IMR-90 (cell line): ENCODE data around the gene RABGGTA. TPM values are rescaled to one million over a fixed set of nuclear protein-coding genes. Genes with fewer than 3 reads are reported as not detected.

ENCODE experiments used
- ATAC-seq: fragments of 200-7000 bp; cut with Tn5 transposase; 2 replicates; pipeline ENCODE4 v1.9.1; 2020; ENCODE audit warnings: low read depth, mild to moderate bottlenecking, moderate library complexity
- BruUV-seq: library from RNA; stranded (reverse); fragments of 400-500 nt; replicated peaks from 2 replicates; lab custom pipeline; 2021; lab: Mats Ljungman, UMichigan
- CTCF ChIA-PET: fragments of 300-600 bp; formaldehyde crosslinking; extraction: SDS; loops from one replicate; lab custom pipeline; 2021; ENCODE audit warnings: antibody characterized with exemption; lab: Yijun Ruan, JAX
- POLR2A ChIA-PET: fragments of 300-600 bp; sonication (Branson Sonifier 250); formaldehyde crosslinking; loops from one replicate; lab custom pipeline; 2022; ENCODE audit warnings: antibody characterized with exemption; ENCODE audit not compliant: unreplicated experiment; lab: Charles Lee
- DNase-seq: peaks from one replicate; pipeline ENCODE4 v3.0.0; 2013
- H2AFZ ChIP-seq: replicated peaks from 2 replicates; pipeline ENCODE3; 2013; ENCODE audit warnings: low read length, mild to moderate bottlenecking; ENCODE audit not compliant: poor library complexity
- H2AK5ac ChIP-seq: 2 replicates; pipeline ENCODE4 v1.6.1; 2013; ENCODE audit warnings: low read depth, low read length, inconsistent platforms
- H2AK9ac ChIP-seq: replicated peaks from 2 replicates; pipeline ENCODE3; 2013; ENCODE audit warnings: mild to moderate bottlenecking, low read depth, low read length, moderate library complexity; ENCODE audit not compliant: poor library complexity
- H2BK120ac ChIP-seq: 2 replicates; pipeline ENCODE4 v1.6.1; 2013; ENCODE audit warnings: low read depth, low read length, inconsistent platforms
- H2BK15ac ChIP-seq: 3 replicates; pipeline ENCODE4 v1.6.1; 2013; ENCODE audit warnings: low read depth, low read length, inconsistent platforms
- H2BK20ac ChIP-seq: 2 replicates; pipeline ENCODE4 v1.6.1; 2013; ENCODE audit warnings: low read depth, mild to moderate bottlenecking, inconsistent platforms, low read length, moderate library complexity
- H2BK5ac ChIP-seq: 2 replicates; pipeline ENCODE4 v1.6.1; 2013; ENCODE audit warnings: mild to moderate bottlenecking, low read depth, low read length, inconsistent platforms; ENCODE audit not compliant: poor library complexity, severe bottlenecking
- H3K14ac ChIP-seq: replicated peaks from 2 replicates; pipeline ENCODE4 v1.6.1; 2013; ENCODE audit warnings: low read depth, low read length, inconsistent platforms
- H3K18ac ChIP-seq: 2 replicates; pipeline ENCODE4 v1.6.1; 2013; ENCODE audit warnings: low read depth, low read length, control low read depth
- H3K23ac ChIP-seq: 2 replicates; pipeline ENCODE4 v1.6.1; 2013; ENCODE audit warnings: low read depth, low read length, inconsistent platforms
- H3K27ac ChIP-seq: 2 replicates; pipeline ENCODE4 v1.5.1; 2013; ENCODE audit warnings: mild to moderate bottlenecking, control low read depth, low read length; ENCODE audit not compliant: insufficient read depth
- H3K27me3 ChIP-seq: 2 replicates; pipeline ENCODE4 v1.6.1; 2013; ENCODE audit warnings: low read length; ENCODE audit not compliant: control insufficient read depth, insufficient read depth
- H3K36me3 ChIP-seq: 2 replicates; pipeline ENCODE4 v1.6.1; 2013; ENCODE audit warnings: low read length, mixed read lengths; ENCODE audit not compliant: control insufficient read depth, insufficient read depth
- H3K4ac ChIP-seq: 2 replicates; pipeline ENCODE4 v1.6.1; 2013; ENCODE audit warnings: low read depth, low read length, inconsistent platforms
- H3K4me1 ChIP-seq: 2 replicates; pipeline ENCODE4 v1.6.1; 2013; ENCODE audit warnings: low read length, mixed read lengths; ENCODE audit not compliant: control insufficient read depth, insufficient read depth
- H3K4me2 ChIP-seq: 2 replicates; pipeline ENCODE4 v1.6.1; 2013; ENCODE audit warnings: low read depth, mild to moderate bottlenecking, control low read depth, low read length, moderate library complexity
- H3K4me3 ChIP-seq: 2 replicates; pipeline ENCODE4 v1.5.1; 2013; ENCODE audit warnings: low read depth, mild to moderate bottlenecking, control low read depth, low read length, moderate library complexity; ENCODE audit not compliant: insufficient read depth
- H3K56ac ChIP-seq: 2 replicates; pipeline ENCODE4 v1.6.1; 2013; ENCODE audit warnings: low read length, inconsistent platforms; ENCODE audit not compliant: insufficient read depth; ENCODE audit errors: extremely low read depth
- H3K79me1 ChIP-seq, 2 experiments: 2 replicates each; pipeline ENCODE4 v1.6.1; 2013; ENCODE audit warnings: low read length in 2 of 2, inconsistent platforms in 1 of 2, low read depth in 1 of 2
- H3K9ac ChIP-seq: 2 replicates; pipeline ENCODE4 v1.6.1; 2013; ENCODE audit warnings: low read depth, low read length, control low read depth
- H3K9me1 ChIP-seq: 2 replicates; pipeline ENCODE4 v1.6.1; 2013; ENCODE audit warnings: low read length, inconsistent platforms; ENCODE audit not compliant: insufficient read depth
- H3K9me3 ChIP-seq: 2 replicates; pipeline ENCODE4 v1.6.1; 2013; ENCODE audit warnings: low read length; ENCODE audit not compliant: control insufficient read depth, insufficient read depth
- H4K20me1 ChIP-seq: 2 replicates; pipeline ENCODE4 v1.6.1; 2013; ENCODE audit warnings: low read length, inconsistent platforms; ENCODE audit not compliant: insufficient read depth
- H4K5ac ChIP-seq: 2 replicates; pipeline ENCODE4 v1.6.1; 2013; ENCODE audit warnings: mild to moderate bottlenecking, low read depth, low read length, control low read depth
- H4K8ac ChIP-seq, 2 experiments: 2 replicates each; pipeline ENCODE4 v1.6.1; 2013; ENCODE audit warnings: low read depth in 2 of 2, low read length in 2 of 2, control low read depth in 1 of 2, inconsistent platforms in 1 of 2
- H4K91ac ChIP-seq: 2 replicates; pipeline ENCODE4 v1.6.1; 2013; ENCODE audit warnings: low read depth, low read length, inconsistent platforms; ENCODE audit not compliant: insufficient read depth
- CEBPB ChIP-seq: IDR thresholded peaks from 2 replicates; pipeline ENCODE4 v1.6.1; 2012; ENCODE audit warnings: low read depth, low read length, improper control_type of control experiment
- FOS ChIP-seq: fragments of 150-350 bp; IDR thresholded peaks from 2 replicates; pipeline ENCODE4 v1.6.1; 2016; ENCODE audit warnings: low read depth, low read length
- WGBS, 2 experiments: methylation state at CpG; one replicate each; pipeline versions ENCODE4 v1.1.5 to v1.1.7; 2013; ENCODE audit warnings: missing lambda C conversion rate in 2 of 2; ENCODE audit not compliant: insufficient read length in 1 of 2; ENCODE audit errors: extremely low coverage in 2 of 2; 5-methylcytosine and 5-hydroxymethylcytosine counted together
- dilution Hi-C: fragments of 300-500 bp; cut with HindIII; formaldehyde crosslinking; loops from one replicate; pipeline ENCODE4 v1.14.3; 2018; ENCODE audit warnings: low sequenced_read_pairs; ENCODE audit not compliant: unreplicated experiment
- in situ Hi-C: fragments of 300-500 bp; cut with MboI; formaldehyde crosslinking; loops from 3 replicates; pipeline ENCODE4 v1.14.3; 2019; ENCODE audit warnings: low sequenced_read_pairs, inconsistent platforms, mixed read lengths
- intact Hi-C: fragments of 100-400 bp; cut with micrococcal nuclease; formaldehyde crosslinking; loops from 2 replicates; pipeline ENCODE4 v1.10.0; 2022
- polyA plus RNA-seq, 3 experiments: library from polyadenylated mRNA; depleted of rRNA; stranded (reverse); fragments of >200 nt; gene quantifications; 2 replicates each; pipeline ENCODE4 v1.2.3, GENCODE V29; 2012; ENCODE audit warnings: low replicate concordance in 1 of 3
- total RNA-seq: library from RNA; depleted of rRNA; stranded (reverse); fragments of >200 nt; gene quantifications from 2 replicates; pipeline ENCODE4 v1.2.3, GENCODE V29; 2012

RABGGTA gene
- total and polyA plus RNA-seq, 2 of the 4 experiments (the other 2 are of a cell fraction): 25.6 to 55.6 TPM

GRCh38 chr14:24311837-24312615, 40.6 kb upstream of the RABGGTA start:
- peaks cover 7% of the 10 kb centered on the region; the same call in 1 of the 2 replicates for H3K9me1 ChIP-seq
- DNase-seq (no peak), ATAC-seq (no peak)
- H3K27ac ChIP-seq: no peak overlapping the region
- no peak overlapping the region for H2BK15ac ChIP-seq
- H2AFZ ChIP-seq: no peak overlapping the region
- 0 out of 2 replicates have a peak, but pooled peaks cover 2% of the 10 kb centered on the region for H3K36me3 ChIP-seq
- dilution Hi-C loops (no loop called here), intact Hi-C loops (no loop called here), in situ Hi-C loops (no loop called here)
- H4K5ac ChIP-seq: no peak overlapping the region
- no TSS peak for BruUV-seq
- no peak overlapping the region for H2BK20ac ChIP-seq
- H3K56ac ChIP-seq: no peak overlapping the region
- H4K20me1 ChIP-seq: peaks cover 8% of the 10 kb centered on the region; the same call in 1 of the 2 replicates
- no peak overlapping the region for H4K8ac ChIP-seq
- H3K9me3 ChIP-seq: no peaks in the 10 kb centered on the region
- peaks cover 3 to 8% of the 10 kb centered on the region in 2 experiments; a peak in 1 of 4 replicates for H3K79me1 ChIP-seq
- H2BK120ac ChIP-seq: no peak overlapping the region
- no CpG with 5 or more reads among the region's 1 CpG for WGBS, 2 experiments
- H3K4me3 ChIP-seq: no peak overlapping the region
- H3K4me2 ChIP-seq: no peak overlapping the region
- H2AK9ac ChIP-seq: no peak overlapping the region
- no peak overlapping the region for H3K14ac ChIP-seq
- no peak overlapping the region for H2BK5ac ChIP-seq
- H3K4ac ChIP-seq: no peak overlapping the region
- H3K4me1 ChIP-seq: peaks cover 10% of the 10 kb centered on the region; the same call in 1 of the 2 replicates
- H4K91ac ChIP-seq: no peak overlapping the region
- H3K23ac ChIP-seq: no peak overlapping the region
- CTCF ChIA-PET: interaction anchor here (1.3 kb wide), 1 partner anchor 21 kb away, joined by 6 read pairs; no protein-coding TSS in a partner anchor
- no peak overlapping the region for H2AK5ac ChIP-seq
- peaks cover 16% of the 10 kb centered on the region; the same call in 1 of the 2 replicates for H3K27me3 ChIP-seq
- POLR2A ChIA-PET: no interaction called here
- TF ChIP-seq FOS (no peak), CEBPB (peak; percentile 84)
- H3K9ac ChIP-seq: no peak overlapping the region
- H3K18ac ChIP-seq: no peak overlapping the region
